Endothelial cell of umbilical vein (primary cell): ENCODE results near the gene OR56B1. TPM values are rescaled to one million over a fixed set of nuclear protein-coding genes. Genes with fewer than 3 reads are reported as not detected.

ENCODE experiments used
- BruUV-seq: library from RNA; stranded (reverse); fragments of 400-500 nt; replicated peaks from 2 replicates; lab custom pipeline; 2021; lab: Mats Ljungman, UMichigan
- CTCF ChIA-PET: fragments of 300-600, 350-600 bp; sonication (Branson Sonifier 250); formaldehyde crosslinking; loops from one replicate; lab custom pipeline; 2021; ENCODE audit warnings: antibody characterized with exemption, inconsistent platforms; lab: Charles Lee
- POLR2A ChIA-PET: fragments of 300-600, 350-600 bp; sonication (Branson Sonifier 250); formaldehyde crosslinking; loops from one replicate; lab custom pipeline; 2021; ENCODE audit warnings: antibody characterized with exemption, inconsistent platforms; lab: Charles Lee
- DNase-seq: peaks from one replicate; pipeline ENCODE4 v3.0.0-alpha.2; 2011; ENCODE audit warnings: low read depth, low spot score
- FAIRE-seq: peaks from 2 replicates; lab custom pipeline; 2011; peaks lifted over from hg19 to GRCh38; lab: Jason Lieb, UNC
- H2AFZ ChIP-seq: 2 replicates; pipeline ENCODE4 v1.6.0; 2012; ENCODE audit warnings: low read depth, low read length, control low read depth, inconsistent platforms
- H3K27ac ChIP-seq: 2 replicates; pipeline ENCODE4 v1.5.1; 2011; ENCODE audit warnings: low read depth, mild to moderate bottlenecking, control low read depth, low read length, moderate library complexity; ENCODE audit not compliant: insufficient read depth
- H3K27me3 ChIP-seq, 2 experiments: 2 replicates each; pipeline versions ENCODE4 v1.6.0 to v1.6.1; 2011; ENCODE audit warnings: low read length in 2 of 2, mixed read lengths in 1 of 2; ENCODE audit not compliant: control insufficient read depth in 2 of 2, insufficient read depth in 2 of 2
- H3K36me3 ChIP-seq, 2 experiments: 2 replicates in 1 of 2; 3 replicates in 1 of 2; pipeline ENCODE4 v1.5.1; 2011; ENCODE audit warnings: low read length in 2 of 2, mild to moderate bottlenecking in 1 of 2, moderate library complexity in 1 of 2; ENCODE audit not compliant: control insufficient read depth in 2 of 2, insufficient read depth in 2 of 2; ENCODE audit errors: extremely low read depth in 1 of 2
- H3K4me1 ChIP-seq: 3 replicates; pipeline ENCODE4 v1.5.1; 2011; ENCODE audit warnings: mild to moderate bottlenecking, low read length; ENCODE audit not compliant: control insufficient read depth, insufficient read depth; ENCODE audit errors: extremely low read depth
- H3K4me2 ChIP-seq: 2 replicates; pipeline ENCODE4 v1.6.1; 2011; ENCODE audit warnings: low read length, control low read depth, mixed read lengths; ENCODE audit not compliant: insufficient read depth
- H3K4me3 ChIP-seq, 3 experiments: fragments of 200-600 bp in 1 of 3; sonication (generic), shearing (Covaris generic) in 1 of 3; replicated peaks in 1 of 3; 2 replicates each; pipeline ENCODE4 v1.5.1; 2011 to 2016; ENCODE audit warnings: control low read depth in 3 of 3, low read length in 3 of 3, mild to moderate bottlenecking in 2 of 3, inconsistent platforms in 1 of 3, low read depth in 1 of 3, moderate library complexity in 1 of 3; ENCODE audit not compliant: insufficient read depth in 1 of 3
- H3K79me2 ChIP-seq: 2 replicates; pipeline ENCODE4 v1.6.0; 2012; ENCODE audit warnings: low read length, inconsistent platforms; ENCODE audit not compliant: control insufficient read depth, insufficient read depth
- H3K9ac ChIP-seq: replicated peaks from 2 replicates; pipeline ENCODE3; 2011; ENCODE audit warnings: low read length, control low read depth; ENCODE audit not compliant: insufficient read depth; ENCODE audit errors: extremely low read depth
- H3K9me1 ChIP-seq: replicated peaks from 3 replicates; pipeline ENCODE4 v1.6.0; 2011; ENCODE audit warnings: mild to moderate bottlenecking, low read length; ENCODE audit not compliant: control insufficient read depth, insufficient read depth; ENCODE audit errors: extremely low read depth
- H3K9me3 ChIP-seq: replicated peaks from 2 replicates; pipeline ENCODE4 v1.5.1; 2012; ENCODE audit warnings: low read length, inconsistent platforms; ENCODE audit not compliant: control insufficient read depth, insufficient read depth
- H4K20me1 ChIP-seq: replicated peaks from 2 replicates; pipeline ENCODE3; 2011; ENCODE audit warnings: mild to moderate bottlenecking, low read length; ENCODE audit not compliant: control insufficient read depth, insufficient read depth; ENCODE audit errors: extremely low read depth
- CTCF ChIP-seq, 2 donors: IDR thresholded peaks; 1 replicate in 1 of 2; 2 replicates in 1 of 2; pipeline ENCODE4 v1.5.1; 2011; ENCODE audit warnings: low read length in 2 of 2, mild to moderate bottlenecking in 2 of 2, moderate library complexity in 2 of 2, control low read depth in 1 of 2, inconsistent platforms in 1 of 2, low read depth in 1 of 2; ENCODE audit not compliant: insufficient read depth in 1 of 2; ENCODE audit errors: extremely low read depth in 1 of 2
- EZH2 ChIP-seq: IDR thresholded peaks from 2 replicates; pipeline ENCODE4 v1.6.1; 2012; ENCODE audit warnings: borderline replicate concordance, low read depth, mild to moderate bottlenecking, moderate library complexity, low read length, inconsistent platforms; ENCODE audit not compliant: severe bottlenecking
- FOS ChIP-seq: IDR thresholded peaks from 2 replicates; pipeline ENCODE4 v1.6.1; 2011; ENCODE audit warnings: mild to moderate bottlenecking, low read length, moderate library complexity, borderline replicate concordance; ENCODE audit not compliant: insufficient read depth
- GATA2 ChIP-seq: IDR thresholded peaks from 2 replicates; pipeline ENCODE4 v1.7.0; 2011; ENCODE audit warnings: low read depth, mild to moderate bottlenecking, moderate library complexity, mixed read lengths, low read length; ENCODE audit not compliant: insufficient read length, insufficient read depth
- JUN ChIP-seq: IDR thresholded peaks from 2 replicates; pipeline ENCODE4 v1.6.1; 2011; ENCODE audit warnings: borderline replicate concordance, low read depth; ENCODE audit not compliant: insufficient read length, insufficient read depth
- MAX ChIP-seq: IDR thresholded peaks from 2 replicates; pipeline ENCODE4 v1.6.1; 2011; ENCODE audit not compliant: insufficient read depth, insufficient read length
- MYC ChIP-seq: IDR thresholded peaks from one replicate; pipeline ENCODE4 v1.6.1; 2011; ENCODE audit warnings: mild to moderate bottlenecking, low read depth, low read length
- POLR2A ChIP-seq: IDR thresholded peaks from 2 replicates; pipeline ENCODE4 v1.6.1; 2012; ENCODE audit warnings: low read depth, mild to moderate bottlenecking, control low read depth, low read length
- POLR2AphosphoS5 ChIP-seq: IDR thresholded peaks from 2 replicates; pipeline ENCODE4 v1.6.1; 2012; ENCODE audit warnings: low read depth, mild to moderate bottlenecking, control low read depth, low read length, moderate library complexity; ENCODE audit not compliant: insufficient read depth
- dilution Hi-C: fragments of 300-500 bp; cut with MboI; formaldehyde crosslinking; loops from one replicate; pipeline ENCODE4 v1.15.0; 2019; ENCODE audit warnings: low sequenced_read_pairs; ENCODE audit not compliant: extremely low pct_ligation_motif_present
- intact Hi-C: fragments of 100-400 bp; cut with micrococcal nuclease; formaldehyde crosslinking; loops from one replicate; pipeline ENCODE4 v1.10.0; 2022
- polyA plus RNA-seq, 4 experiments: library from polyadenylated mRNA; depleted of rRNA in 3 of 4; stranded (reverse) in 3 of 4; unstranded in 1 of 4; fragments of >200 nt; gene quantifications; 2 replicates each; pipeline versions ENCODE4 v1.2.1 to v1.2.3, GENCODE V29; 2011 to 2012; ENCODE audit warnings: missing spikeins in 1 of 4
- total RNA-seq: library from RNA; stranded (reverse); gene quantifications from 2 replicates; pipeline ENCODE4 v1.2.3, GENCODE V29; 2021

OR56B1 gene
- total and polyA plus RNA-seq, 2 donors (not counting 3 experiments of a cell fraction or from before 2014, with no cell fraction given) = not detected

DNA sequence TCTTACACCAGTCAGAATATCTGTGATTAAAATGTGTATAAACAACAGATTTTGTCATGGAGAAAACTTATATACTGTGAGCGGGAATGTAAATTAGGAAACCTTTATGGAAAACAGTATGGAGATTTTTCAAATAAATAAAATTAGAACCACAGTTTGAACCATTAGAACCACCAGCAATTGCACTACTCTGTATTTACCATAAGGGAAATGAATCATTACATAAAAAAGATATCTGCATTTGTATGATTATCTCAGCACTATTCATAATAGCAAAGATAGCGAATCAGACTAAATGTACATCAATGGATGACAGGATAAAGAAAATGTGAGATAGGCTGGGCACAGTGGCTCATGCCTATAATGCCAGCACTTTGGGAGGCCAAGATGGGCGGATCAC is 10.4 kb downstream of the OR56B1 start:
- BruUV-seq = no TSS peak
- H3K27ac ChIP-seq = no peak overlapping the region
- no peak overlapping the region for H3K9ac ChIP-seq
- FAIRE-seq (no peak), DNase-seq (no peak)
- no peaks in the 10 kb centered on the region for H3K4me1 ChIP-seq
- CTCF ChIA-PET = no interaction called here
- dilution Hi-C loops (no loop called here), intact Hi-C loops (no loop called here)
- no peak overlapping the region for H3K4me3 ChIP-seq
- no peaks in the 10 kb centered on the region for H3K9me1 ChIP-seq
- no peaks in the 10 kb centered on the region for H3K9me3 ChIP-seq
- H4K20me1 ChIP-seq = no peaks in the 10 kb centered on the region
- no peak overlapping the region for H3K4me2 ChIP-seq
- TF ChIP-seq MYC = no peak
- TF ChIP-seq POLR2A = no peak
- no peak for TF ChIP-seq CTCF (IDR thresholded peaks at IDR 0.05; ENCODE audit: extremely low read depth in 1 of 2, insufficient read depth in 1 of 2, low read depth in 1 of 2, low read length in 2 of 2)
- no peak for TF ChIP-seq MAX
- no peak for TF ChIP-seq POLR2AphosphoS5
- TF ChIP-seq EZH2 = no peak
- no peak for TF ChIP-seq GATA2
- TF ChIP-seq FOS = no peak
- no peak for TF ChIP-seq JUN
- no peaks in the 10 kb centered on the region for H3K79me2 ChIP-seq
- no peaks in the 10 kb centered on the region for H3K27me3 ChIP-seq
- no peak overlapping the region for H2AFZ ChIP-seq
- POLR2A ChIA-PET = no interaction called here
- H3K36me3 ChIP-seq = no peaks in the 10 kb centered on the region
